GM23248 (cell line): ENCODE measurements around the gene SF3A2.
A peak's percentile ranks its signal among the peaks of the same experiment; 100 is the strongest.

ENCODE experiments used
- EZH2 ChIP-seq: fragments of 200-600 bp; sonication (generic); IDR thresholded peaks from 2 replicates; pipeline ENCODE4 v1.6.1; 2018; ENCODE audit warnings: antibody characterized with exemption, mild to moderate bottlenecking; ENCODE audit not compliant: insufficient read depth, poor library complexity, severe bottlenecking
- EZH2phosphoT487 ChIP-seq: fragments of 200-600 bp; sonication (generic); IDR thresholded peaks from 2 replicates; pipeline ENCODE4 v1.6.1; 2018; ENCODE audit warnings: antibody characterized with exemption, moderate library complexity, mild to moderate bottlenecking, low read depth; ENCODE audit not compliant: insufficient read depth

- TF ChIP-seq EZH2 (peak; percentile 36), EZH2phosphoT487 (0 out of 2 replicates have a peak, but pooled peaks have one; percentile 6)
These were observed 16.1 kb downstream of the SF3A2 start for GRCh38 chr19:2252797-2253105.
